GM04504 (cell line): Measurements from ENCODE around the gene SPIN1.

Source experiments
- DNase-seq: peaks from one replicate; pipeline ENCODE4 v3.0.0-alpha.2; 2012; ENCODE audit warnings: low read depth

SPIN1 gene

DNA sequence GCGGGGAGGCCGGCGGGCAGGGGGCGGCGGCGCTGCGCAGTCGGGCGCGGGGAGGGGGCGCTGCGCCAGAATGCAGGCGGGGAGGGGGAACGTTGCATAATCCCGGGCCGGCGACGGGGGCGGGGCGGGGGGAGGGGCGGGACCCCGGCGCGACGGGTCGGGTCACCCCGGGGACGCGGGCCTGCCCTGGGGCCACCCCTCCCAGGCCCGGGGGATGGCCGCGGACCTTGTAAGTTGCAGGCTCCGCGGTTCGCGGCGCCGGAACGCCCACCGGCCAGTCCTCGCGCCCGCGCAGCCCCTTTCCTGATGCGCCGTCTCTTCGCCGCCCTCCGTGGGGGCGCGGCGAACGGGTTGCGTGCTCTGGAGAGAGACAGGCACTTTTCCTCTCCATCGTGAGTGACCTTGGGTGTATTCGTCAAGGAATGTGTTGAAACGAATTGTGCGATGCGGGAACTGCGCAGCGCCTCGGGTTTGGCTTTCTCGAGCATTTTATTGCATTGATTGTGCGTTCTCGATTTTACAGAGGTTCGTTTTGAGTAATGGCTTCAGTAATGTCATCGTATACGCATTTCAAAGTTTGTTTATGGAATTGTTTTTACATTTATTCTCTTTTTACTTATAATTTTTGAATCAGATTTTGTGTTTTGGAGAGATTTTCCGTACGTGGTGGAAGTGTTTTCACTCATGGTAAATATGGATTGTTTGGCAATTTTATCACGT is 802 bp downstream of the SPIN1 start:
- peak; percentile 39 for DNase-seq

DNA sequence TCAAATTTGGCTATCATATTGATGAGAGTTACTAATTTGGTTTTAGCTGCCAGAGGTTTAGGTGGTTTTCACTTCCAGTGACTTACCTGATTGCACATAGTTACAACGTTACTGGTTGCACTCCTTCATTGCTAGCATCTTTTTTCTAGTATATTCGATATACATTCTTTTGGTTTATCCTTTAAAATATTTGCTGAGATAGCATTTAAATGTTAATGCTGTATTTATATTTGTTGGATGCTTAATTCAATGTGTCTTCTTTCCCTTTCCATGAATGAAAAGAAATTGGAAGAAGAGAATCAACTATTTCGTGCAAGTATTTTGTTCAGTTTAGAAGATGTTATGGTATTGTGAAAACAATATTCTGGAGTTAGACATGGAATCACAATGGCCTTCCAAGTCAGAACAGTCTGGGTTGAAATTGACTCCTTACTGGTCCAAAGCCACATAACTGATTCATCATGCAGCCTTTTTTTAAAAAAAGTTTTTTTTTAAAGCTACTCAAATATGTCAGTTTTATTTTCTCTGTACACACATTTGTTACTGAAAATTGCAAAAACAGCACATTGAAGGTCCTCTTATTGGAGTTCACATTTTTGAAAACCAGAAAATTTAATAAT is 2.2 kb downstream of the SPIN1 start:
- no peak for DNase-seq

DNA sequence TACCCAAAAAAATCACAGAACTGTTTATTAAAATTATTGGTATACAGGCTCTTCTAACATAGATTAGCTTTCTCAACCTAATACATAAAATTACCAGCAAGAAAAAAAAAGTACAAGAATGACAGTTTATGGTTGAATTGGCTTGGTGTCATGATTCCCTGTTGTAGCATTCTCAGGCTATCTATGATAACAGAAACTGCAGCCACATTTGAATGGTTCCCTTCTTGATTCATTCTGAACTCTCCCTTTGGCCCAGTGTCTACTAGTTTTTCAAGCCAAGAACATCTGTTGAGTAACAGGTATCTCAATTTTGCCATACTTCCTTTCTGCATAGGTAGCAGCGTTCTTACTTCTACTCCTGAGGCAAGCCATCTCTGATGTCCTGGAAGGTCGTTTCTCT is 3.0 kb downstream of the SPIN1 start:
- no peak for DNase-seq

DNA sequence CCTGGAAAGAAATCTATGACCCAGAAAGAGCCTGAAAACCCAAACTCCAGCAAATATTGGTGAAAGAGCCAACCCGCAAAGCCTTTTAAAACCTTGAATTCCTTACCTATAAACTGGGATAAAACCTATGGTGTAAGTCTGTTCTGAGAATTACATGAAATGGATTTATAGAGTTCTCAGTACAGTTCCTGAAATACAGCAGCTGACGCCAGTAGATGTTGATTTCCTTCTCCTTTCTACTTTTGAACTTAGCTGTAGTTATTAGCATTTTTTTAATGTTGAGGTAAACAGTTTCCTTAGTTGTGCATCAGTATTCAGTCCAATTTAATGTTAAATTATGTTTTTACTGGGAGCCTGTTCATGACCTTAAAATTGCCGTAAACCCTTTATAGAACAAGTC is 3.7 kb downstream of the SPIN1 start:
- no peak for DNase-seq

DNA sequence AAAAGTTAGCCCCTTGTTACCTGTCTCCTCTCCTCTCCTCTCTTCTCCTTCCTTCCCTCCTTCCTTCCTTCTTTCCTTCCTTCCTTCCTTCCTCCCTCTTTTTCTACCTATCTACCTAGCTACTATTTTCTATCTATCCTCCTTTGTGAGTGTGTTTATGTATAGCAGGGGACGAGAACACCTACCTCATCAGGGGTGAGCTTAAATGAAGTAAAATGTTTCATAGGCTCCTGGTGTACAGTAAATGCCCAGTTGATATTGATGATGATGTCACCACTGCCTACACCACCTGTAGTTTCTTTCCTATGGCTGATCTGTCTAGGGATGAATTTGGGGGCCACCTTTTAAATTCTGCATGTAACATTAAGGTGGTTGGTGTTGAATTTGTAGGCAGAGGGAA is 4.3 kb downstream of the SPIN1 start:
- DNase-seq: no peak

DNA sequence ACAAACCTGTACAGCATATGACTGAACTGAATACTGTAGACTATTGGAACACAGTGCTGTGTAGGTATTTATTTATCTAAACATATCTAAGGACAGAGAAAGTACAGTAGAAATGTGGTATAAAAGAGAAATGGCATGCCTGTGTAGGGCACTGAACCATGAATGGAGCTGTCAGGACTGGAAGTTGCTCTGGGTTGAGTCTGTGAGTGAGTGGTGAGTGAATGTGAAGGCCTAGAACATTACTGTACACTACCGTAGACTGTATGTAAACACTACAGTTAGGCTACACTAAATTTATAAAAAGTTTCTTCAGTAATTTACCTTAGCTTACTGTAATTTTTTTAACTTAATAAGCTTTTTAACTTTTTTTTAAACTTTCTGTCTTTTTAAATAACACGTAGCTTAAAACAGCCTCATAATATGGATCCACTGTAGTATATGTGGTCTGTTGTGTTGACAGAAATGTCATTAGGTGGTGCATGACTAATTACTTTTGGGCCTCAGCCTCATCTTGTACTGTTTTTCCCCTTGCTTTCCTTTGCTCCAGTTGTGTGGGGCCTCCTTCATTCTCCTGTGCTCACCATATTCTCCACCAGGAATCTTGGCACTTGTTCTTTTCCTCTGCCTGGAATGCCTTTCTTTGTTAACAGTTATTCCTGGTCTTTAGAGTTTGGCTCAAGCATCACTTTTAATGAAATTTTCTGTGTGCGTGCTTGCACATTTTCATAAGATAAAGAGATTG is 8.8 kb downstream of the SPIN1 start:
- DNase-seq: no peak

DNA sequence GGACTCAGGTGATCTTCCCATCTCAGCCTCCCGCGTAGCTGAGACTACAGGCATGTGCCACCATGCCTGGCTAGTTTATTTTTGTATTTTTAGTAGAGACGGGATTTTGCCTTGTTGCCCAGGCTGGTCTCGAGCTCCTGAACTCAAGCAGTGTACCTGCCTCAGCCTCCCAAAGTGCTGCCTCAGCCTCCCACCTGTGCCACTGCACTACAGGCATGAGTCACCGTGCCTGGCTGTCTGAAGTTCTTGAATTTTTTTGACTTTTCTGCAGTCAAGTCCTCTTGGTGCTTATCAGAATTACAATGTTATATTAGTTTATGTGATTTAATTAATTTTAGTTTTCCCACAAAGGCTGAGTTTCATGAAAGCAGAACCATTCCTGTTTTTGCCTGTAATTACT is 9.8 kb downstream of the SPIN1 start:
- no peak for DNase-seq

DNA sequence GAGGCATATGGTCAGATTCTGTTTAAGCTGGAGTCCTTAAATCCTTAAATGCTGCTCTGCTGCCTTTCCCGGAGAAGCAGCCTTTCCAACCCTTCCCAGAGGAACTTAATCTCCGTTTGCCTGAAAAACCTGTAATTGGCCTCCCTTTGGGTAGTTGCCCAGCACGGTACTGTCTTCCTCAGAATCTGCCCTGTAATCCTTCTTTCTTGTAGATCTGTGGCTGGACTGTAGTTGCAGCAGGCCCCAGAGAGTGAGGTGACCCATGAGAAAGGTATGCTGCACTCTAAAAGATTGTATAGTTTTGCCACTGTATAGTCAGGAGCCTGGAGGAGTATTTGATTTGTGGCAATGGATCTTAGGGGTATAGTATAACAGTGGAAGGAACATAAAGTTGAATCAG is 11.7 kb downstream of the SPIN1 start:
- DNase-seq: peak; percentile 65

DNA sequence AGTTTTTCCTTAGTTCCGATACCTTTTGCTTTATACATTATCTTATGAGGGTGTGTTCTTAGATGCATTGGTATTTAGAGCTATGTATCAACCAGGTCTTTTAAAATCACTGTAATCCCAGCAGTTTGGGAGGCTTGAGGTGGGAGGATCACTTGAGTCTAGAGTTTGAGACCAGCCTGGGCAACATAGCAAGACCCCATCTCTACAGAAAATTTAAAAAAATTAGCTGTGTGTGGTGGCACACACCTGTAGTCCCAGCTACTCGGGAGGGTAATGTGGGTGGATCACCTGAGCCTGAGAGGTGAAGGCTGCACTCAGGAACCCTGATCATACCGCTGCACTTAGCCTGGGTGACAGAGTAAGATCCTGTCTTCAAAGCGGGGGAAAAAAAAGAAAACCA is 15.1 kb downstream of the SPIN1 start:
- DNase-seq: no peak

DNA sequence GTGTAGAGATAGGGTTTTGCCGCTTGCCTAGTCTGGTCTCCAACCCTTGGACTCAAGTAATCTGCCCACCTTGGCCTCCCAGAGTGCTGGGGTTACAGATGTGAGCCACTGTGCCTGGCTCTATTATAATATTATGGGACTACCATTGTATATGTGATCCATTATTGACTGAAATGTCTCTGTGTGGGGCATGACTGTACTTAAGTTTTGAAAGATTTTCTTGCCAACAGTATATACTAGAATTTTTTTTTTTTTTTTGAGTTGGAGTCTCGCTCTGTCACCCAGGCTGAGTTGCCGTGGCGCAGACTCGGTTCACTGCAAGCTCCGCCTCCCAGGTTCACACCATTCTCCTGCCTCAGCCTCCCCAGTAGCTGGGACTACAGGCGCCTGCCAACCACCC is 17.8 kb downstream of the SPIN1 start:
- DNase-seq: no peak

DNA sequence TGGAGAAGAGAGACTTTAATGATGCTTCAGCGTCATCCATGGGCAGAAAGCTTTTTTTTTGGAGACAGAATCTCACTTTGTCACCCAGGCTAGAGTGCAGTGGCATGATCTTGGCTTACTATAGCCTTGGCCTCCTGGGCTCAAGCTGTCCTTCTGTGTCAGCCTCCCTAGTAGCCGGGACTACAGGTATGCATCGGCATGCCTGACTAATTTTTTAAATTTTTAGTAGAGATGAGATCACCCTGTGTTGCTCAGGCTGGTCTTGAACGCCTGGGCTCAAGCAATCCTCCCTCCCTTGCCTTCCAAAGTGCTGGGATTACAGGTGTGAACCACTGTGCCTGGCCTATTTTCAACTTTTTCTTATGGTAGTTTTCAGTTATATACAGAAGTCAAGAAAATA is 23.2 kb downstream of the SPIN1 start:
- DNase-seq: no peak

DNA sequence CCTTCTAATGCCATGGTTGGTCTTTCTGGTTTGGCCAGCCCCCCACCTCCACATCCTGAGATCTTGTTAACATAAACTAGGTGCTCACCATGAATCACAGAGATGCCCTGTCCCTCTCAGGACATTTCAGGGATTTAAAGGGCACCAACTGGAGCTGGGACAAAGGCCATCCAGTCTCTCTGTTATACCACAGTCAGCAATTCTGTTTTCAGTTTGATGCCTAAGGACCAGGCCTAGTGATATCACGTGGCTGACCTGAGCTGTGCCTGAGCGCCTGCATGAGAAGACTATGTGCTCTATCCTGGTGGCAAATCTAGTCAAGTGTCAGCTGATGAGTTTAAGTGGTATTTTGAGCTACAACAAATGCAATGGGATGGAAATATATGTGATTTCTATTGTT is 26.1 kb downstream of the SPIN1 start:
- DNase-seq: no peak

DNA sequence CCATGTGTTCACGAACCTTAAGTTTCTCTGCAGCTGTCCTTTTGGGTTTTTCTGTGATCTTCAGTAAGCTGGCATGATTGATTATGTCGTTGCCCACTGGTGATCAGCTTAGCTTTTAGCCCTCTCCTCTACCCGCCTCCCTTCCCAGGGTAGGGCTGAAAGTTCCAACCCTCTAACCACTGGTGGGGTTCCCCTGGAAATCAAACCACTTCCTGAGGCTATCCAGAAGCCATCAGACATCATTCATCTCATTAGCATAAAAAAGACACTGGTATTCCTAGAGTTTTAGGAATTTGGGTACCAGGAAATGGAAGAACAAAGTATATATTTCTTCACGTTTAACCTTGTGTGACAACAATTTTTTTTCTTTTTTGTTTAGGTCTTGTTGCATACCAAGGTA is 29.8 kb downstream of the SPIN1 start:
- no peak for DNase-seq

DNA sequence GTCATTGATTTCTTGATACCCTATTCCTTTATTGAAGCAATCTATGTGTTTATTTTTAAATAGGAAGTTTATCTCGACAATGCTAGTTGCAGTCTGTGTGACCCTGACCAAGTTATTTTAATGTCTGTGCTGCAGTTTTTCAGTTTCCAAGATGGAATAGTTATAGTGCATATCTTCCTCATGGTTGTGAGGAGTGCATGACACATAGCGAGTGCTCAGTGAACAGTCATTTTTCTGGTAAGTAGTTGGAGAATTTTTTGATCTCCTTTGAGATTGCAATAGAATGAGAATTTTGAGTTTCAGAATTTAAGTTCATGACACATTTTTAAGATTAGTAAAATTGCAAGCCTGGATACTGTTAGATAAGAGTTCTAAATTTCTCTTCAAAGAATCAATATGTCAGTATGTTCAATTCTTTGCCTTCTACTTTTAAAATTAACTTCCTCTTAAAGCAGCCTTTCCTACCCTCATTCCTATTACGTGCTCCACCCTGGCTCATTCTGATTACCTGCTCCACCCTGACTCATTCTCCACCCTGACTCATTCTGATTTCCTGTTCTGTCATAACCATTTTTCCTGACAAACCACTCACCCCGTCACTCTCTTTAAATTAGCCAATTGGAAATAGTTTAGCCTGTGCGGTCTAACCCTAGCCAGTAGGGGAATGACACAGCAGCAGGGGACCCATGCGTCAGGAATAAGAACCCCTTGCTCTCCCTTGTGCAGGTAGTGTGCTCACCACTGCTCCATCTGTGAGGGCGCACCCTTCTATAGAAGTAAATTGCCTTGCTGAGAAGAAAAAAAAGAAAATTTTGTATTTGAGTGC is 30.7 kb downstream of the SPIN1 start:
- no peak for DNase-seq

DNA sequence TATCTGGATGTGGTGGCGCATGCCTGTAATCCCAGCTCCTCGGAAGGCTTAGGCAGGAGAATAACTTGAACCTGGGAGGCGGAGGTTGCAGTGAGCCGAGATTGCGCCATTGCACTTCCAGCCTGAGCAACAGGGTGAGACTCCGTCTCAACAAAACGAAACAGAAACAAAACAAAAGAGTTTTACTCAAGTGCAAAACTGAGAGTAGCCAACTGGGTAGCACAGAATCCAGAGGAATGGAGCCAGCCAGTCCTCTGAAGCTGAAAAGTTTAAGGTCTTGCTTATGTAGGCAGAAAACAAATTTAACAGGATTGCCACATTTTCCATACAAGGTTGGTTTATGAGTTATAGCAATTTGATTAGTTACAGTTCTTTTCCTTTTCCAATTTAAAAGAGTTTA is 32.0 kb downstream of the SPIN1 start:
- no peak for DNase-seq

DNA sequence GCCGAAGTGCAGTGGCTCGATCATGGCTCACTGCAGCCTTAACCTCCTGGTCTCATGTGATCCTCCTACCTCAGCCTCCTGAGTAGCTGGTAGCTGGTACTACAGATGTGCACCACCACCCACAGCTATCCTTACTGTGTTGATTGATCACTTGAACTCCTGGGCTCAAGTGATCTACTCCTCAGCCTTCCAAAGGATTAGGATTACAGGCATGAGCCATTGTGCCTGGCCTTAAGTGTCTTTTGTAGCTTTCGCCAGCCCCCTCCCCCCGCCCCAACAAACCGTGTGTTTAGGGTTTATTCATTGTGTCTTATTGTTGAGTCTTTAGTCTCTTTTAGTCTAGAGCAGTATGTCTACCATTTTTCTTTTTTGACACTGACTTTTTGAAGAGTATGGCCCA is 33.1 kb downstream of the SPIN1 start:
- DNase-seq: no peak

DNA sequence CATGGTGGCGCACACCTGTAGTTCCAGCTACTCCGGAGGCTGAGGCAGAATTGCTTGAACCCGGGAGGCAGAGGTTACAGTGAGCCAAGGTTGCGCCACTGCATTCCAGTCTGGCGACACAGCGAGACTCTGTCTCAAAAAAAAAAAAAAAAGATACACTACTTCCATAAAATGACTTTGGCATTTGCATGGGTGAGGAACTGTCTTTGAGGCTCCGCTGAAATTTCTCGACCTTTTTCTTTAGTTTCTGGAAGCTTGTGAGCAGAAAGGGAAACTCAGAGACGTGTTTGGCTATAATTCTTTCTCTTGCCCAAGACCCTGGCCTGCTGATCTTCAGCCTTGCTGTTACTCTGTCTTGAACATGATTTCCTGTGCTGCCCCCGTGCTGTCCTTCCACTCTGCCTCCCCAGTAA is 37.3 kb downstream of the SPIN1 start:
- no peak for DNase-seq

DNA sequence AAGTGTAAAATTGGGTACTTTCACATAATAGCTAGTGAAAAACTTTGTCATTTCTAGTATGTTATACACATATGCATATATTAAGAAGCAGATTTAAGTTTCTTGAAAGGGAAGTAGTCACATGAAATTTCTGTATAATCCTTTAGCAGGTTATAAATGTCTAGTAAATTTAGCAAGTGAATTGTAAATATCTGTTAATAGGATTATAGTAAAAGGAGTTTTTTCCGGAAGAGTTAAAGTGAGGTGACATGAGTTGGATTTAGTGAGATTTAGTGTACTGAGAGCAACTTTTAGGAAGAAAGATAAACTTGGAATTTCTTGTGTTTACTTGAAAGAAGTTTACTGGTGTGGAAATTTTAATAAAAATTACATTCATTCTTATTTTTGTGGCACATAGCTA is 38.4 kb downstream of the SPIN1 start:
- DNase-seq: no peak

DNA sequence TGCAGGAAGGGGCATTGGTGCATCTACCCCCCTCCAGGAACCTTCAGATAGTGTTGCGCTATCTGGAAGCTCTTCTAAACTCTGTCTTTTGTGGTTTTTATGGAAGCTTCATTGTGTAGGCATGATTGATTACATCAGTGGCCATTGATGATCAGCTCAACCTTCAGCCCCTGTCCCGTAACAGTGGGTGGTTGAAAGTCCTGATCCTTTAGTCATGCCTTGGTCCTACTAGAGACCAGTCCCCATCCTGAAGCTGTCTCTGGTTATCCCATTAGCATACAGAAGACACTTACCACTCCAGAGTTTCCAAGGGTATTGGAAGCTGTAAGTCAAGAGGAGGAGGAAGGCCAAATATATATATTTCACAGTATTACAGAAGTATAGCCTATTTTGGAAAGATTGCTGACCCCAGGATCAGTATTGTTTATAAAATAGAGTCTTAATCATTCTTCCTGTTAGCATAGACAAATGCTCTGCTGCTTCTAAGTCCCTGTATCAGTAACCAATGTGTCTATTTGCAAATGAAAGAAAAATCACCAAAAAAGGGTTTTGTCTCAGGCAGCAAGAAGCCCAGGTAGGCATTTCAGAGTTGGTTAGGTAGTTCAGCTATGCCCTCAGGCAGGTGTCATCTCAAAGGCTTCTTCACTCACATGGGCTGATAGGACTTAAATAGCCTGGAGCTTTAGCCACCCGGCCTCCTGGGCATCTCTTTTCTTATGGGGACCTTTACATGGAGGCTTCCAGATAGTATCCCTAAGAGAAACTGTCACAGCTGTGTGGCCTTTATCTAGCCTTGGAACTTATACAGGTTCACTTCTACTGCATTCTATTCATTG is 41.6 kb downstream of the SPIN1 start:
- no peak for DNase-seq

DNA sequence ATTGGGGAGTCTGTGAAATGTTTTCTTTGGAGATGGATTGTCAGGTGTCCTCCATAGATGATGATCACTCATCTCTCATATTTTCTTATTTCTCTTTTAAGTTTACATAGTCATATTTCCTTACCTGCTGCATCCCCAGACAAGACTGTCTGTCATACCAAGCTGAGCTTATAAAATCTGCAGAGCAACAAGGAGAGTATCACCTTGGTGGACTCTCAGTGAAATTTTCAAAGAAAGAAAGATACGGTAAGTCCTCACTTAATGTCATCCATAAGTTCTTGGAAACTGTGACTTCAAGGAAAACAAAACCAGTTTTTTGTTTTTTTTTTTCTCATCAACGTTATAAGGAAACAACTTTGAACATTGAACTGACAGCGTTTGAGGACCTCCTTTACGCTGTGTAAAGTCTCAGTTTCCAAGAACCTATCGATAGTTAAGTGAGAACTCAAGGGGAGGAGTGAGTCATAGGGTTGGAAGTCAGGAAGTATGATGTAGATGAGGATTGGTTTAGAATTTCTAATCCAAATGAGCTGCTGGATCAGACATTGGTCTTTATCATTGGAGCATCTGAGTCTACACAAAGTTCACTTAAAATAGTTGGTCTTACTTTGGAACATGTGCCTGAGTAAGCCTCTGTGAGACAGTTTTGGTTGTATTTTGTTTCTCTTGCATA is 45.5 kb downstream of the SPIN1 start:
- no peak for DNase-seq

DNA sequence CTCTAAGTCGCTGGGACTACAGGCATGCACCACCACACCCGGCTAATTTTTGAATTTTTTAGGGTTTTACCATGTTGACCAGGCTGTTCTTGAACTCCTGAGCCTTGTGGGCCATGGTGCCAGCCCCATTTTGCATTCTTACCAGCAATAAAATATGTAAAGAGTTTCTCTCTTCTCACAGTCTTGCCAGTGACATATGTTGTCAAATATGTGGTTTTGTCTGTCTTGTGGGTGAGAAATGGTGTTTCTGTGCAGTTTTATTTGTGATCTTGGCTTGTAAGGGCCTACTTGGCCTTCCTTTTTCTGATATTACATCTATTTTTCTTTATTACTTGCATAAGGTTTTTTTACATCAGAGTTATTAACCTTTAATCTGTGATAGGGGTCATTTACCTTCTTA is 47.1 kb downstream of the SPIN1 start:
- DNase-seq: no peak
